SKM-1 treated with dmso at 0.1 percent for 144 hours (cell line): ENCODE measurements around the gene KCNQ4.

Experiments
- DNase-seq: peaks from one replicate; lab custom pipeline; 2025; ENCODE audit not compliant: unreplicated experiment; lab: John Stamatoyannopoulos, UW

KCNQ4 gene

DNA sequence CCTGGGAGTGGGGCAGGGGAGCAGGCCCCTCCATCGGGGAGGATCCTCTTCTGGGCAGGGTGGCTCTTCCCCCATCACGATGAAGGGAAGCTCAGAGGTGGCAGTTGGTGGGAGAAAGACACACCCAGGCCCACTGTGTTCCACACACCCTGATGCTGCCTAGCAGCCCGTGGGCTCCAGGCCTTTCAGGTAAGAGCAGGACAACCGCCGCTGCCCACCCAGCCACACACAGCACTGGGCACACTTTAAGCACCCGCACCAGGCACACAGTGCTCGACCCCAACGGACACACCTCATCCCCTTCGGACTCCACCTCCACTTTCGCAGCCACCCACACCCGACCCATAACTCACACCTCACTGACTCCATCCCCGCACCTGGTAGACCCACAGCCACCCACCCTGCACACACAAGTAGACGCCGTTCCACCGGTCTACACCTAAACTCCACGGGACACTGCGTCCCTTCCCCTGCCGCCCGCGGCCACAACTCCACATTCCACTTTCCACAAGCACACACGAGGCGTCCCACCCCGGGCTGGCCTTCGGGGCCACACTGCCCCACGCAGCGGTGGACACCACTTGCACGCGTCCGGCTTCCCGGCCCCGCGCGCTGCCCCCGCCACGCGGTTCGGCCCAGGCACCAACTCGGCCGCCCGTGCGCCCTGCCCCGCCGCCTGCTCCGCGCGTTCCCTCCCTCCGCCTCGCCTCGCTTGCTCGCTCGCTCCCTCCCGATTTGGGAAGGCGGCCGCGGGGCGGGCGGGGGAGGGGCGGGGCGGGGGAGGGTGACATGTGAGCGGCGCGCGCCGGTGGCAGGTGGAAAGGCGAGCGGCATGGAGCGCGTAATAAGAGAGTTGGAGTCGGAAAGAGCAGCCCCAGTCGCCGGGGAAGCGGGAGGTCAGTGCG lies at the start of gene KCNQ4:
Gene KCNQ4 (plus strand): TSS at position 787 of the 905 bp plus-strand sequence. CDS start 307 bp downstream, outside the sequence.
- DNase-seq, result no peak

DNA sequence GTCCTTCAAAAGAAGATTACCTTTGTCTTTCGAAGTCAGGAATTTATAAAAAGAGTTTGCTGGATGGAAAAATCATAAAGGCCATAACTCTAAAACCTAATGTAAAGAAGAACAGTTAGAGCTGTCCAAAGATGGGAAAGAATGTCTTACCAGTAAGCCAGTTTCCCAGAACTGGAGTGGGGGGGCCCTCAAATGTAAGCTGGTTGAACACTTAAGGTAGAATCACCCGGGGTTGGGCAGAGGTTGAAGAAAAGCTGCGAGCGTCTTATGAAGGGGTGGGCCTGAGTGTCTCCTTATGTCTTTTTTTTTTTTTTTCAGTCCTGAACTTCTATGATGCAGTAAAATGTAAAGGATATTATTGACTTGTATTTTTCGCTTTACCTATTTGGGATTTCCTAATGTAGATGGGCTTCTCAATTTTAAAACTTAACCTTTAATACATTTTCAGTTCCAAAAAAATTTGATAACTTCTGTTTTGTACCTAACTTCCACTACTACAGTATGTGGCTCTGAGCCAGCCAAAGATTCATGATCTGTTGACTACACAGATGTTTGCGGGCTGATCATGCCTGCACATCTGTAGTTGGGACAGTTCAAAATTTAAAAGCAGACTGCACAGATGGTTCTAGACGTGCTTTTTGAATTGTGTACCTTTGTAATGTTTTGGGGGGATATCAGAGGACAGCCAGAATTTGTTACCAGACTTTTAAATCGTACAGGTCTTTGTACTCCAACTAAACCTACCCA lies 48.5 kb upstream of the KCNQ4 start:
- DNase-seq, result no peak

DNA sequence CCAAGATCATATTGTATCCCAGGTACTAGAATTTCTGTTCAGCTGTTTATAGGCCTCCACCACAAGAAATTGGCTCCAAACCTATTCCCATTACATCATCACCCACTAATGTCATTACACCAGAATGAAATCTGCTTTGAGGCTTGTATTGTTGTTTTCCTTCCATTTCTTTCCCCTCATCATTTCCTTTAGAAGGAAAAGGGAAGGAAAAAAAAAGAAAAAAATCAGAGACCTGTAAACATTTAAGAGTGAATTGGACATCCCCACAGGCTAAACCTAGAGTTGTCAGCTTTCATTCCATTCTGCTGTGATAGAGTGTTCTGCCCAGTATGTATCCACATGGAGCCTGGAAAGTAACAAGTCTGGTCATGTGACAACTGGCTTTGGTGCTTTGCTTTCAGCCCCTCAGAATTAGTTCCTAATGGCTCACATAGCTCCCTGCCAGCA lies 47.5 kb upstream of the KCNQ4 start:
- DNase-seq, result no peak

DNA sequence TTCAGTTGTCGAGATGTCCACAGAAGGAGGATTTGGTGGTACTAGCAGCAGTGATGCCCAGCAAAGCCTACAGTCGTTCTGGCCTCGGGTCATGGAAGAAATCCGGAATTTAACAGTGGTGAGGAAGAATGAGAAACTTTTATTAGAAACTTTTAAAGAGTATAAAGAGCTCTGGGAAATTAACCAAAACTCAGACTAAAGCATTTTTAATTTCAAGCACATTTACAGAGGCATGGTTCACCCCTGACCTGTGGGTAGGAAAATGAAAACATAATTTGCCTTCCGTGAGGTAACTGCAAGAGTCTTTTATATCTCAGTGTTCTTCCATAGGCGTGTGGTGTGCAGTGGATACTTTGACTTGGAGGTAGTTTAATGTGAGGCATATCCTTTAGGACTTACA lies 44.8 kb upstream of the KCNQ4 start:
- no peak for DNase-seq

DNA sequence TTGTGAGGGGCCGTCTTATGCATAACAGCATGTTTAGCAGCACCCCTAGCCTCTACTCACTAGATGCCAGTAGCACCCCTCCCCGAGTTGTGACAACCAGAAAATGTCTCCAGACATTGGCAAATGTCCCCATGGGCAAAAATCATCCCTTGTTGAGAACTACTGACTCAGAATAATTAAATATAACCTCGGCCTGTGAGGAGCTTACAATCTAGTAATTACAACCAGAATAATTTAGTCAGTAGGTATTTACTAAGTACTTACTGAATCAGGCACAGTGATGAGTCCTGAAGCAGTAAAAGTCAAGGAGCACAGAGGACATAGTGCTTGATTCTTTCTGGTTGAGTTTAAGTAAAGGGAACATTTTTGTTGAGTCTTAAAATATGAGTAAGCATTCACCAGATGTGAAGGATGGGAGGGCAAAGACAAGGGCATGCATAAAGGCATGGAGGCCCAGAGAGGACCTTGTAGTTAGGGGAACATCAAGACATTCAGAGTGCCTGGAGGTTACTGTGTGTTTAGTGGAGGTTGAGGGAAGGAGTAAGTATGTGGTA lies 44.1 kb upstream of the KCNQ4 start:
- no peak for DNase-seq

DNA sequence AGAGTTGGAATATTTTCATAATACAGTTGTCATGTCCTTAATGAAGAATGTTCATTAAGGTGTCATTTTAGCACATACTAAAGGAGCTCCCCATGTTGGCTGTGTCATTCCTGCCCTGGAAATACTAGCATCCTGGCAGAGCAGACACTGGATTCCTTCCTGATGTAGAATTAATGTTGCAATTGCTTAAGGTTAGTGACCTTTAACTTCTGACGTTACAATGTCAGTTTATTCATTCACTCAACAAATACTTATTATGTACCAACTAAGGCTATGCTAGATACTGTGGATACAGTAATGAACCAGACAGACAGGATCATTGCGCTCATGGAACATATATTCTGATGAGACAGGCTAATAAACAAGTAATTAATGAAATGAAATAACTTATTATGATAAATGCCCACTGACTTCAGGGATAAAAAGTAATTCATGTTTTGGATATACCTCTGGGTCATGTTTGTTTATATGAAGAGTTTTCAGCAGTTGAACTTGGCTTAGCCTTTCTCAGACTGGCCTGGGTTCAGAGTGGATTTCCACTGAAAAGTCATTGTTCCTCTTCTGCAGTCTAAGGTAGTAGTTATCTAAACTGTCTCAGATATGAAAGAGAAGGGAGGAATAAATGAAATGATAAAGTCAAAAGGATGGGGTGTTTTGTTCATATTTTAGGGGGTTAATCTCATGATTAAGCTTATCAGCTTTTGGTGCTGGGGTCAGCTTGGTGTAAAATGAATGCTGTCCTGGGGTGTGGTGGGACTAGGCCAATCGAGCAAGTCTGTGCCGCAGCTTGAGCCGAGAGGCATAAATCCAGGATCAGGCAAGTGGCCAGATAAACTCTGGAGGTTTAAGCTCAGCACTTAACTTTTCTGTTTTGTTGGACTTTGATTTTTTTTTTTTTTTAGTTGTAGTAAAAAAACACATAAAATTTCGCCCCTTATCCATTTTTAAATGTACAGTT lies 43.3 kb upstream of the KCNQ4 start:
- no peak for DNase-seq

DNA sequence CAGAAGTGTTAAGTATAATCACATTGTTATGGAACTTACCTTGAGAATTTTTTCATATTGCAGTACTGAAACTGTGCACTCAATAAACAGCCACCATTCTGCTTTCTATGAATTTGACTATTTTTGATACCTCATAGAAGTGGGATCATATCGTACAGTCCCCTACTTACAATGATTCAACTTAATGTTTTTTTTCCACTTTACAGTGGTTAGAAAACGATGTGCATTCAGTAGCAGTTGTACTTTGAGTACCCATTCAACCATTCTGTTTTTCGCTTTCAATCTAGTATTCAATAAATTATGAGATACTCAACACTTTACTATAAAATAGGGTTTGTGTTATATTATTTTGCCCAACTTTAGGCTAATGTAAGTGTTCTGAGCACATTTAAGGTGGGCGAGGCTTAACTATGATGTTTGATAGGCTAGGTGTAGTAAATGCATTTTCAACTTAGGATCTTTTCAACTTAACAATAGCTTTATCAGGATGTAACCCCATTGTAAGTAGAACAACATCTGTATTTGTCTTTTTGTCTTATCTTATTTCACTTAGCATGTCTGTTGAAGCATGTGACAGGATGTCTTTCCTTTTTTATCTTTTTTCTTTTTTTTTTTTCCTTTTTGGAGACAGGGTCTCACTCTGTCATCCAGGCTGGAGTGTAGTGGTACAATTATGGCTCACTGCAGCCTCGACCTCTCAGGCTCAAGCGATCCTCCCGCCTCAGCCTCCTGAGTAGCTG lies 42.4 kb upstream of the KCNQ4 start:
- DNase-seq, result no peak

DNA sequence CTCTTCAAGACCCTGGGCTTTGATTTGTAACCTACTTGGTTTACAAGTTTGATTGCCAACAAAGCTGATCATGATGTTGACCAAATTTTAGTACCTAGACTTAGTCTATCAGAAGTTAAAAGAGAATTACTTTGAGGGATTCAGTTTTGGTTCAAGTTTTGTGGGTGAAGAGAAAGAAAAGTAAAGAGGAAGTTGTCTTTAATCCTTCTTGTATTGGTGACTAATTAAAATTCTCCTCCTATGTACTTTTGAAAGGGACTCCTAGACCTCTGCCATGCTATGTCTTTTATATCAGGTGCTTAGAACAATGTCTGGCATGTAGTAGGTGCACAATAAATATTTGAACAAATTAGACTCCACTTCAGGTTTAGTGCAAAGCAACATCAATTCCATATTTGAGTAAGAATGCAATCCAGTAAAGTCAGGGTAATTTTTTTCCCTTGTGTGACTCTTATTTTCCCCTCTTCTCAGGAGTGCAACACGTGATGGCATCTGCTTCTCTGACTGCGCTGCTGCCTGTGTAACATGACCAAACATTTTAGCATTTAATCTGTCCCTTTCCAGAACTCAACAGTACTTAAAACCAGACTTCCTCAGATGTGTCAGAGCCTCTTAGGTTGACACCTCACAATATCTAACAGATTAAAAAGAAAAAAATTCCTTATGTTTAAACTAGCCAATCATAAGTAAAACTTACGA lies 41.1 kb upstream of the KCNQ4 start:
- no peak for DNase-seq

DNA sequence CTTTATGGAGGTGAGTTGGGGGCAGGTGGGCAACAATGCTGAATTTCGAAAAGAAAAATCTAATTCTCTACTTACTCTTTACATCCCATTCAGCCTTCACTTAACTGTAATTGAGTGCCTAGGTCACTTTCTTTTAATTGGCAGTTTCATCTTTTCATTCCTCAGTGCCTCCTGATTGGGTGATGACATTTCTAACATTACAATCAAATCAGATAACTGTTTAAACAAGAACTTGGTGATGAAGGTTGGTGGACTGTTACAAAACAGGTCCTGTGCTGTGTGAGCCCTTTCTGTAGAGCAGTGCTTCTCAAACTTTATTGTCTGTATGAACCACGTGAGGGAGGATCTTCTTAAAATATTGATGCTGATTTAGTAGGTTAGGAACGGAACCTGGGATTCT lies 40.1 kb upstream of the KCNQ4 start:
- DNase-seq, result no peak

DNA sequence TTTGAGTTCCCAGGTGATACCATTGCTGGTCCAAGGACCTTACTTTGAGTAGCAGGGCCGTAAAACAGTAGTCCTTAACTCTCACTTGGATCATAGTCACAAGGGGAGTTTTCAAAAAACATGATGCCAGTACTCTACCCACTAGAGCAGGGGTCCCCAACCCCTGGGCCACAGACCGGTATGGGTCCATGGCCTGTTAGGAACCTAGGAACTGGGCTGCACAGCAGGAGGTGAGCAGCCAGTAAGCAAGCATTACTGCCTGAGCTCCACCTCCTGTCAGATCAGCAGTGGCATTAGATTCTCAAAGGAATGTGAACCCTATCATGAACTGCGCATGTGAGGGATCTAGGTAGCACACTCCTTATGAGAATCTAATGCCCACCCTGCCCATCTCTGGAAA lies 39.7 kb upstream of the KCNQ4 start:
- DNase-seq, result no peak

DNA sequence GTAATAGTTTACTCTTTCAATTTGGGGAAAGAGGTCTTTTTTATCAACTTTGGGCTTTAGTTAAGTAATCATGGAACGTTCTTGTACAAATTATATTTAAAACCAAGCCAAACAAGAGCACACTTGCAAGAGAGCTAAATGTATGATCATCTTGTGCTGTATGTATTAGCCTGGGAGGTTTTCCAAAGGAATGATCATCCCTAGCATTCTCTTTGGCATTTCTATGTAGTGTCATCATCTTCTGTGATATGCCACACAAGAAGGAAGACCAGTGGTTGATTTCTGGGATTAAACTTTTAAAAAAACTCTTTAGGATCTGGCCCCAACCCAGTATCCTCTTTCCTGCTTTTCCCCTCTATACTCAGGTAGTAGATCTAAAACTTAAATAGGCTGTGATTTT lies 38.4 kb upstream of the KCNQ4 start:
- DNase-seq, result no peak

DNA sequence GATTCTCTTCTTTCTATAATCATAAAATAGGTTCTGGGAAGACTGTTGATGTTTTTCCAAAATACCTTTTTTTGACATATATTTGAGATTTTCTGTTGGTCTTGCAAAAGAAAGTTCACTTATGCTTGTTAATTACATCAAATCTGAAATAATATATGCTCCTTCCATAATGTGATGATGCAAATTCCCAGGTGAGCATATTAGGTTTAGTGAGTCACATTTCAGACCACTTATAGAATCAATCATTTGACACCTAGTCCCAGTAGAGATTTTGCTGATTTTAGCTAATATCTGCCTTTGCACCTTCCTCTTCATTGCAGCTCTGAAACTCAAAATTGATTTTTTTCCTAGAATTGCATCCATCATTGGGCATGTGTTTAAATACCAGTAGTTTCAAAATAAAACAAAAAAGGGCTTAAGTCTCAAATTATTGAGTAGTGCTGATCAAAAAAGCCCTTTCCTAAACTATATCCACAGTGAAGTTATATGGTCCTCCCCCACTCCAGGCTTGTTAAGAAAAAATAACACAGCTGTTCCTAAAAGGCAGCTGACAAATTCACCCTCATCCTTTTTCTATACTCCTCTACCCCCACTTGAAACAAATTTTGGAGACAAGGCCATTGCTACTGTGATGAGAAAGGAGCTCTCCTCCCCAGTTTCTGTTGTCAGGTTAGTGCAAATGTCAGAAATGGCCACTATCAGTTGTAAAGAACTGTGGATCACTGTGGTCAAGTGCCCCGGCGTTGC lies 37.1 kb upstream of the KCNQ4 start:
- no peak for DNase-seq

DNA sequence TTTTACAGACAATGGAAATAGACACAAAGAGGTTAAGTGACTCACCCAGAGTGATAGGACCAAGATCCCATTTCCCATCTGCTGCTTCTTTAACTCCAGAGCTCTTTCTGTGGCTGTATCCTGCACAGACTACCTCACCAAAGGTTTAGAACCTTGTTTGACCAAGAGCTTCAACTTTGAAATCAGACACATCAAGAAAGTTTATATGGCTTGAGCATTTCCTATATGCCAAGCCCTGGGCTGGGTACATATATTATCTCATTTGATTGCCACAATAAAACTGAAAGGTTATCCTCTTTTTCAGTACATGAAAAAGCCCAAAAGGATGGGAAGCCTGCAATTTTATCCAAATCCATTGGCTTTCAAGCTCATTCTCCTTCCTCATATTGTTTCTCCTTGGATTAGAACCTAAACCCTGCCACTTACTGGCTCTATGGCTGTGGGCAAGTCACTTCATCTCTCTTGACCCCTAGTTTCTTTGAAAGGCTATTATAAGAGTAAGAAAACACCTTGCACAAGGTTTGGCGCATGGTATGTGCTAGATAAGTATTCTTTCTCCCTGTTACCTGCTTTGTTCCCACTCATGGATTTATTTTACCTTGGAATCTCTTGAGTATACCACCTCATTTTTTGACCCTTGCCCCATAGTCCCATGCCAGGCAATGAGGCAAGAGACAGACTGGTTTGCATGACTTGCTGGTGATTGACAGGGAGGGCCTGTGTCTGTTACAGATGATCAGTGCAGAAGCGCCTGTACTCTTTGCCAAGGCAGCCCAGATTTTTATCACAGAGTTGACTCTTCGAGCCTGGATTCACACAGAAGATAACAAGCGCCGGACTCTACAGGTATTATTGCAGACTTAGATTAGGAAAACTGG lies 34.5 kb upstream of the KCNQ4 start:
- no peak for DNase-seq

DNA sequence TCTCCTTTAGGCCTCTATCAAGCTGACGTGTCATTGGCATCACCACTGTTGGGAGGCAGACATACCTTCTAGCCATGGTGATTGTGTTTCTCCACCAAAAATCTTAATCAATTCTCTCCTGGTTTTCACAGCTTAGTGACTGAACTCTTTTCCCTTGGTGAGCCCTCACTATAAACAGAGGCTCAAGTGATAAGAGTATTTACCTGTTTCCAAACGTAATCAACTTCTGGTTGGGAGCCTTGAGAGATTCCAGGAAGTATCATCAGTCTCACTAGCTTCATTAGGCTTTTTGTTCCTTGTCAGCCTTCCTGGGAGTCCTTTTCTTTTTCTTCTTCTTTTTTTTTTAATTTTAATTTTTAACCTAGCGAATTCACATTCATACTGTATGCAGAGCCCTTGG lies 33.8 kb upstream of the KCNQ4 start:
- no peak for DNase-seq

DNA sequence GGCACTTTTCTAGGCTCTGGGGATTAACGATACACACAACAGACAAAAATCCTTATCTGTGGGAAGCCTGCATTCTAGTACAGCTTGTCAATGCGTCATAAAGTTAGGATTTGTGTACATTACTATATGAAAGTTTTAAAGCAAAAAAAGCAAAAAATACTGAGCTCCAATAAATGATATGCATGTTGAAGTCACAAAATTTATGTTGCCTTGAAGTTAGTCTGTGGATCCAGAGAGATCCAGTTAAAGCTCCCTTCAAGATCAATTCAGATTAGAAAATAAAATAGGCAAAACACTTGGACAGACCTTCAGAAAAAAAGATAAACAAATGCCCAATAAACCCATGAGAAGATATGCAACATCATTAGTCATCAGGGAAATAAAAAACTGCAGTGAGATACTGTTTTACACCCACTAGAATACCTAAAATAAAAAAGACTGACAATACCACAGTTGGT lies 33.1 kb upstream of the KCNQ4 start:
- DNase-seq, result no peak

DNA sequence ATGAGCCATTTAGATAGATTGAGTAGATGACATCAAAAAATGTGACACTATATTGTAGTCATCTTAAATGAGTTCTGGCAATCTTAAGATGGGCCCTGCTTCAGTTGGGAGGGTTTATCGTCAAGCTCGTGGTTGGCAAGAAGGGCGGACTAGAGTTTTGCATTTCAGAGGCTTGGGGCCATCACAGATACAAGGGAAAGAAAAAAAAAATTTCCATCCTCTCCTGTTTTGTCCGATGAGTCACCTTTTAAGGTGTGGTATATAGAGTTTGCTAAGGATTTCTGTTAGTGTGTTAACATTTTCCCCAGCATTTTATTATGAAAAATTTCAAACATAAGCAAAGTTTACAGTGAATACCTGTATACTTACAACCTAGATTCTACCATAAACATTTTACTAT lies 31.8 kb upstream of the KCNQ4 start:
- no peak for DNase-seq

DNA sequence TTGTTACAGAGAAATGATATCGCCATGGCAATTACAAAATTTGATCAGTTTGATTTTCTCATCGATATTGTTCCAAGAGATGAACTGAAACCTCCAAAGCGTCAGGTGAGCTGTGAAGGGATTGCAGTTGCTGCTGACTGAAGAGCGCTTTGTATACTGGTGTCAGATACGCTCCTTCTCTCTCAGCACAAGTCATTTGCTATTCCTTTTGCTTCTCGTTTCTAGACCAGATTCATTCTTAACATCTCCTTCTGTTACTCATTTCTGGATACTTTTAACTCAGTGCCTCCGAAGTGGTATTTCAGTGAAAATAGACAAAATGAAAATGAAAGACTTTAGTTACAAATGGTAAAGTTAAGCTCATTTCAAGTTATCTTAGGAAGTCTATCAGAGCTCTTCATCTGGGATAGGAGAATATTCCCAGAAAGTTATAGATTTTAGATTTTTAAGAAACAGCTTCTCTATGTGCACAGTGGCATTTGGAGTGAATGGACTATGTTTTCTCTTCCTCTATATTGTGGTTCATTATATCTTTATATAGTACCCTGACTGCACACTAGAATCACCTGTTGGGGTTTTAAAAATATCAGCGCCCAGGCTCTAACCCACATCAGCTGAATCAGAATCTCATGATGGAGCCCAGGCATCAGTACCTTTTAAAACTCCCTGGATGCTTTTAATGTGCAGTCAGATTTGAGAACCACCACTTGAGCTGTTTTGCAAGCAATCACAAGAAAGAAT lies 30.3 kb upstream of the KCNQ4 start:
- DNase-seq, result no peak
